GM21447 (cell line): ENCODE measurements around the gene MRPL34.

Source experiments
- ATAC-seq: cut with Tn5 transposase; IDR thresholded peaks from one replicate; pipeline ENCODE4 v1.9.1; 2021; ENCODE audit not compliant: unreplicated experiment

MRPL34 gene

DNA sequence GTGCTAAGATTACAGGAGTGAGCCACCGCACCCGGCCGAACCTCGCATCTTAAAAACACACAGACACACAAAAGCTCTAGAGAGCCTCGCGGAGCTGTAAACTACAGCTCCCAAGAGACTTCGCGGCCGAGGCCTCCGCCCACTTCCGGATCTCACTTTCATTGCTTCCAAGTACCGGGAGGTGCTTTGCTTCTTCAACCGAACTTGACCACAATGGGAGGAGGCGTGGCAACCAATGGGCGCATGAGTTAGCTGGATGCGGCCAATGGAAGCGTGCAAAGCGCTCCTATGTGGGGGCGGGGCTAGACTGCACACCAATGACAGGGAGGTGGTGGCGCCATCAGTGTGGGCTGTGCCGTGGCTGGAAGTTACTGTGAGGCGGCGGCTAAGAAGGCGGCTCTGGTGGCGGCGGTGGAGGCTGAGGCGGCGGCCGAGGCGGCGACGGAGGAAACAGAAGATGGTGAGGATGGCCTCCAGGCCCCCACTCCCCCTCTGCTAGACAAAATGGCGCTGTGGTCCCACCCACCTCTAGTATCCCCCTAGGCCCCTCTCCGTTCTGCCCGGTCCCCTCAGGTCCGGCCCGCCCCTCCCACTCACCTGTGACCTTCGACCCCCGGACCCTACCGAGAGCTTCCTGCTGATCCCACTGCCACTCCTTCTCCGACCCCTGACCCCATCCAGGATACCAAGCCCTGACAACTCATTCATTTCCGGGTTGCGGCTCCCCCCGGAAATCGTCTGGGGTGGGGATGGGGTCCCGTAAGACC lies 3.7 kb downstream of the MRPL34 start, which contains the start of gene DDA1:
Gene DDA1 (plus strand): TSS at position 366 of the 767 bp plus-strand sequence. CDS start 92 bp downstream, at position 458.
- peak; percentile 64 for ATAC-seq

DNA sequence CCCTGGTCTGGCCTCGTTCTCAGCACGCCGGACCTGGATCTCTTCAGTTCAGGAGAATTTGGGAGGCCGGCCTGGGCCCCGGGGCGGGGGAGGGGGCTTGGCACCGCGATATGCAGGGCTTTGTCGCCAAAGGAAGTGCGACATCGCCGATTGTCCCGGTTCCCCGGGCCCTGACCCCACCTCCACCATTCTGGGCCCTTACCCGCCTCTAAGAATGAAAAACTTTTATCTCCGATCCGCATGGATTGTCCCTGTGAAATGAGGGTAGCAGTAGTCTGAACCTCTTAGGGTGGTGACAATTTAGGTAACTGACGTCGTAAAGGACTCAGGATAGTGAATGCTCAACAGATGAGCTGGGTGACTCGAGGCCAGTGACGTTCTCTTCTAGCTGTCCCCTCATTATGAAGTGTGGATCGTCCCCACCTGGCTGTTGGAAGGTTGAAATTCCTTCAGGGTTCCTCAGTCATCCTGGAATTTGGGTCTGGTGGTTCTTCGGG lies 4.3 kb downstream of the MRPL34 start:
- ATAC-seq, result no peak

DNA sequence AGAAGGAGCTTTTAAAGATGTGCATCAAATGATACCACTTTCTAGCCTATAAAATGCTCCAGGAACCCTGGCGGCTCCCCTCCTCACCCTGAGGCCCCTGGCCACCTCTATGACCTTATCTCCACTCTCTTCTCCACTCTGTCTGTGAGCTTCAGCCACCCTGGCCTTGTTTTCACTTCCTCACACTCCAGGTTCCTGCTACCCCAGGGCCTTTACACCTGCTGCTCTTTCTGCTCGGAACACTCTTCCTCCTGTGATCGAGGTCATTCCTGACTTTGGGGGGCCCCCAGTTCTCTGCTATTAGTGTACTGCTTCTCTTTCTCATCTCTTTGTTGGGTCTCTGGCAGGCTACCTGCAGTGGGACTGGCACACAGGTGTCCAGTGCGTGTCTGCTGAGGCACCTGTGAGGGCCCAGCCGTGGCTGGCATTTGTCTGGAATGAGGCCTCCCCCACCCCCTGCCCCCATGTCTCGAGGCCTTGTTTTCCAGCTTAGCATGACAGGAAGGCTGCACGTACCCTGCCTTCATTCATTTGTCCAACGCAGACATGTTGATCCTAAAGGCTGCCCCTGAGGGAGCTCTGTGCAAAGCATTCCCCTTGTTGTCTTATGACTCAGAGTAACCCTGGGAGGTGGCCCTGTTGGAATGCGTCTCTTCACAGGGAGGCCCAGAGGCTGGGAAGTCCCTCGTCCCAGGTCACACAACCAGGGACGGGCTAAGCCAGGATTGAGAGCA lies 6.0 kb downstream of the MRPL34 start:
- ATAC-seq, result no peak

DNA sequence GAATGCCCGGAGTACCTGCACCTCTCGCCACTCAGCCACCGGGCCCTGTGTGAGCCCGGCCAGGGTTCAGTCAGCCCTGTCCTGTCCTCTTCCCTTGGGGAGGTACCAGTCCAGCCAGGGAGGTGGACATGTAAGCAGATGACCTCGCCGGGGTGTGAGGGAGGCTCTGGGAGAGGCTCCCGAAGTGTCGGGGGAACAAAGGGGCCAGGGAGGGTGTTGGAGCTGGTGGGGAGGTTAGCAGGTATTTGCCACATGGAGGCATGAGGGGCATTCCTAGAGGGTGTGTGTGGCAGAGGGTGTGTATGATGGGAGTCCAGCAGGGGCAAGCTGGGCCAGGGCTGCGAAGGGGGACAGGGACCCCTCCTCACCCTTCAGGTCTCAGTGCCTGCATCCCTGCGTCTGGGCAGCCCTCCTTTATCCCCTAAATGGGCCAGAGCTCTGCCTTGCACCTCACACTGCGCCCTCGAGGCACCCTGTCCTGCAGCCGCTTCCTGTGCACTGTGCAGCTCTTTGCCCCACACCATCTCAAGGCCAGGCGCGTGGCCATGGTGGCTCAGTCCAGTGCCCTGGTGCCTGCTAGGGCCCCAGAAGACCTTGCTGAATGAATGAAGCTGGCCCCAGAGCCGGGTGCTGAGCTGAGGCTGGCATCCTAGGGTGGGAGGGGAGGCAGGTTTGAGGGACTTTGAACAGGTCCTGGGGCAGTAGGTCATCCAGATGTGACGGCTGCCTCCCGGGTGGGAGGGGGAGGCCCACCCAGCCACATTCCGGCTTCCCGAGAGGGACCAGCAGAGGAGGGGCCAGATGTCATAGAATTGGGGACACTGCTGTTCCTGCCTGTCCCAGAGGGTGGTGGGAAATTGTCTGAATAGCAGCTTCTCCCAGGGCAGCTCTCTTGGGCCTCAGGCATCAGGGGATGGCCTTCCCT lies 6.8 kb downstream of the MRPL34 start:
- ATAC-seq, result no peak

DNA sequence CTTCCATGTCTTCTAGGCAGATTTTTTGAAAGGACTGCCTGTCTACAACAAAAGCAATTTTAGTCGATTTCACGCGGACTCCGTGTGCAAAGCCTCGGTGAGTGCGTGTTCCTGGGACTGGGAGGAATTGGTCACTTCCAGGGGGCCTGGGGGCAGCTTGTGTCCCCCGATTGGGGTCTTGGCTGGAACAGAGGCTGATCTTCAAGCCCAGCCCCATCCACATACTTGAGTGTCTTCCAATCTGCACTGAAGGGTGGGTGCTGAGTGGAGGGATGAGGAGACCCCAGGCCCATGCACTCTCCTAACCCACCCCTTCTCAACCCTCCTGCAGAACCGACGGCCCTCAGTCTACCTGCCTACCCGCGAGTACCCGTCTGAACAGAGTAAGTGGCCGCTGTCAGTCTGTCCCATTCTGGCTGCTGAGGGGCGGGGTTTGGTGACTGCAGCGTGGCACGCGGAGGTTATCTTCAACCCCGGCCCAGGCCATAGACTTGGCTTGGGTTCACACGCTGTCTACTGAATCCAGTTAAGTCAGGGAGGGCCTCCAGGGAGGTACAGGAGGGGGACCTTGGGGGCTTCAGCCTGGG lies 8.4 kb downstream of the MRPL34 start:
- ATAC-seq, result no peak

DNA sequence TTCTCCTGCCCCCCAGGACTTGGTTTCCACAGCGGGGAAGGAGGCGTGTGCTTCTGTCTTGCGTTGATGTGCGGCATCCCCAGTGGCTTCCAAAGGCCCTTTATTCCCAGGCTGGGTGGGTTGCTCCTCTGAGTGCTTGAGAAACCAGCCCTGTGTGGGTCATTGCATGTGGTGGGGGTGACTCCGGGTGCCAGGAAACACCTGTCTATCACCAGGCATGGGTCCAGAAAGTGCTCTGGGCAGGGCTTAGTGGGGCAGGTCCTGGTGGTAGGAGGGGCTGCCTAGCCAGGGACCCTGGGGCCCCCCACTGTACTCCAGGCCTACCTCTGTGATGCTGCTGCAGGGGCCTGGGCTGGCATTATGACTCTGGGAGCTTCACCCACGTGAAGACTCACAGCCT lies 13.3 kb downstream of the MRPL34 start:
- no peak for ATAC-seq

DNA sequence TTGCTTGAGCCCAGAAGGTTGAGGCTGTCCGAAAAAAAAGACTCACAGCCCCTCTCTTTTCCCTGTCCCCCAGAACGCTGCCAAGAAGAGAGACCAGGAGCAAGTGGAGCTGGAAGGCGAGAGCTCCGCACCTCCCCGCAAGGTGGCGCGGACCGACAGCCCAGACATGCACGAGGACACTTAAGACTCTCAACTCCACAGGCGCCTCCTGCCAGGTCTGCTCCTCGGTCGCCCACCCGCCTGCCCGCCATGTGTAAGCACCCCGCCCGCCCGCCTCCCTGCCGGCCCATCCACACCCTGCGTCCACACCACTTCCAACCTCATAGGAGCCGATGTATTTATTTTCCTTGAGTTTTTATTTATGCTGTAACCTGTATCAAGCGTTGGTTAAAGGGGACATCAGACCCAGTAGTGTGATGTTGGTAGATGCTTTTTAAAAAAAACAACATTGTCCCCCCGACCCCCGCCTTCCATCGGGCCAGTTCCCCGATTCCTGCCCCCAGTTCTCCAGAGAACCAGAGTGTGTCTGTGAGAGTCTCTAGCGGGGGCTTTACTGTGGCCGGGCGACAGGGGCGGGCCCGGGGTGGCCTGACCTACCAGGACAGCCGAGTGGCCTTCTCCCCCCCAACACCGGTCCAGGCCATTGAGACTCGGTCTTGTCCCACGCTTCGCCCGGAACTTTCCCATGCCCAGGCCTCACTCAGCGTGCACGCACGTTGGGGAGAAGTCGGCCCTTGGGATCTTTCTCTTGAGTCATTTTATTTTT lies 14.0 kb downstream of the MRPL34 start:
- no peak for ATAC-seq

DNA sequence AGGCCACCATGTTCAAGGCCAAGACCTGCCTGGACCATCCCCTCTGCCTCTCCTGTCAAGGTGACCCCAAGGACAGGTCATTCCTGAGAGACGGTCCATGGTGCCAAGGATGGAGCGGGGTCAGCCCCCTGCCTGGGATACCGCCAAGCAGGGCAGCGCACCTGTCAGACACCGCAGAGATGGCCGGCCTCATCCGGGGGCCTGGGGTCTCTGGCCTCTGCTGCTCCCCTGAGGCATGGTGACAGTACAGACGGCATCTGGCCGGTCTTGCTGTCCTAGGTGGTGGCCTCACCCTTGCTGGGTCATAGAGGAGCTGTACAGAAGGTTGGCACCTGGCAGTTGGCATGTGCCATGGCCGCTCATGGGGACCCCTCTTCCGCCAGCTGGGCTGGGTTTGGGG lies 14.8 kb downstream of the MRPL34 start:
- no peak for ATAC-seq

DNA sequence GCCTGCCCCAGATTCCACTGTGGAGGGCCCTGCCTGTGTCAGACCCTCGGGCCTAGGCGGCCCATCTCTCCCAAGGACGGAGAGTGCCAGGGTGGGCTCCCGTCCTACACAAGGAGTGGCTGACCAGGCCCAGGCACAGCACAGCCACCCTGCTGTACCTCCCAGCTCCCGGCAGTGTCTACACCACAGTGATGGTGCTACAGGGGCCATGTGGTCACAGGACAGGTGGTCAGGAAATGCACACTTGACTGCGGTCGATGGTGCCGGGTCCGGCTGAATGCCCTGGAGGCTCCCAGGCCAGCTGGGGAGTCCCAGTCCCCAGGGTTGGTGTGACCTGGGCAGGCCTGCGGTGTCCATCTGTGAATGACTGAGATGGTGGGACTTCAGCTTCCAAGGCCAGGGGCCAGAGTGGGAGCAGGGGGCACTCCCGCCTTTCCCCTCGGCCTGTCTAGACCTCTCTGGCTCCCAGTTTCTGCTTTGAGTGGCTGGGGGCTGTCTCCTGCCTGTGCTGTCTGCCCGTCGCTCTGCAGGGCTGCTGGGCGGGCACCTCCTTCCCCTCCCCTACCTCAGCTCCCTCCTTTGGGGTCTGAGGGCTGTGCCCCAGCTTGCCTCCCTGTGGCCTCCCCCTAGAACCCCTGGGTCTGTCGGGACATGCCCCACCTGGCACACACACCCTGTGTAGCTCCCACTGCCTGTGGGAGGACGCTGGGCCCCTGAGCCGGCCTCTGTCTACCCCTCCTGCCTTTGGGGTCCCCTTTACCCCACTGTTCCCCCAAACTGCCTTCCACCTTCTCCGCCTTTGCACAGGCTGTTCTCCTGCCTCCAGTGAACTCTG lies 16.2 kb downstream of the MRPL34 start:
- ATAC-seq, result no peak

DNA sequence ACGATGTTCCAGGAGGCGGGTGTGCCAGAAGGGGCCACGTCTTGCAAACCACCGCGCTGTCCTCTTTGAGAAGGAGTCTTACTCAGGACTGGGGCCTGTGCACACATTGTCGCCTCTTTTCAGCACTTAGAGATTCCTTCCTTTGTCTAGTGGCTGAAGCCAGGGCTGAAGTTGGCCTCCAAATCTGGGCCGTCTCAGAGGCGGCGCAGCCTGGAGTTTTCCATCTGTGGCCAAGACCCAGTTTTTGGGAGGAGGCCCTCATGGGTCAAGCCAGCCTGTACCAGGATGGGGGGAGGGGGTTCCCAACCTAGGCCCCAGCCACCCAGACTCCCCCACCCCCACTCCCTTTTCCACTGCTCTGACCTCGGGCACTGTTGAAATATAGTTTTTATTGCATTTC lies 17.2 kb downstream of the MRPL34 start:
- no peak for ATAC-seq

DNA sequence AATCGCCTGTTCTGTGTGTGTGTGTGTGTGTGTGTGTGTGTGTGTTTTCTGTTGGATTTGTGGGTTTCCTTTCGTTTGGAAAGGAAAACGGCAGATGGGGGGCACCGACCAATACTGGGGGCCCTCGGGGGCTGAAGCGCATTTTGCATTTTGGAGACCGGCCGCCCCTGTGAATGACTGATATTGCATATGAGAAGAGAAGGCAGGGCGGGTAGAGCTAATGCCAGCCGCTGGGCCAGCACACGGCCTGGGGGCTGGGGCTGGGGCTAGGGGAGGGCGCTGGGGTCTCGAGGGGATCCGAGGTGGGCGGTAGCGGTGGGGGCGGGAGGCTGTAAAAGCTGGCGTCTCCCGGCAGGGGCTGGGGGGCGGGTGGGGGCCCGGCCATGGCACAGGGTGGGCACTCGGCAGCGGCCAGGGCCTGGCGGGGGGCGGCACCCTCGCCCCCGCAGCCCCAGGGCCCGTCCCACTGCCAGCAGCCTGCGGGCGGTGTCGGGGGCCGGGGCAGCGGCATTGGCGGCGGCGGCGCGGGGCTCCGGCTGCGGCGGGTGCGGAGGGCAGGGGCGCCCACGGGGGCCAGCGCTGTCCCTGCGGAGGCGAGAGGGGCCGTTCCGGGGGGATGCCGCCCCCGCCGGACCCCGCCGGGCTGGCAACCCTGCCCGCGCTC lies 17.8 kb downstream of the MRPL34 start:
- no peak for ATAC-seq

DNA sequence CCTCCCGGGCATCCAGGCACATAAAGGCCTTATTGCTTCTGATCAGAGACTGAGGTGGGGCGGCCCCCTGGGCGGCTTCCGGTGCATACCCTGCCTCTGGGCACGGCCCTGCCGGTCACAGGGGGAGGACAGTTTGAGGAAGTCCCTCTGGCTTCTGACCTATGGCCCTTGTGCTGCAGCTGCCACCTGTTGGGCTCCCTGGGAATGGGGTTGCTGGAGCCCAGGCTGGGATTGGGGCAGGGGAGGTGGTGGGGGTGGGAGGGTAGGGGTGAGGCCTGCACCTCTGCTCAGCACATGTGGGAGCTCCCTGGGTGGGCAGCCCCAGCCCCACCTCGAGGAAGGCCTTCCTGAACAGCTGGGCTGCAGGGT lies 18.3 kb downstream of the MRPL34 start:
- no peak for ATAC-seq

DNA sequence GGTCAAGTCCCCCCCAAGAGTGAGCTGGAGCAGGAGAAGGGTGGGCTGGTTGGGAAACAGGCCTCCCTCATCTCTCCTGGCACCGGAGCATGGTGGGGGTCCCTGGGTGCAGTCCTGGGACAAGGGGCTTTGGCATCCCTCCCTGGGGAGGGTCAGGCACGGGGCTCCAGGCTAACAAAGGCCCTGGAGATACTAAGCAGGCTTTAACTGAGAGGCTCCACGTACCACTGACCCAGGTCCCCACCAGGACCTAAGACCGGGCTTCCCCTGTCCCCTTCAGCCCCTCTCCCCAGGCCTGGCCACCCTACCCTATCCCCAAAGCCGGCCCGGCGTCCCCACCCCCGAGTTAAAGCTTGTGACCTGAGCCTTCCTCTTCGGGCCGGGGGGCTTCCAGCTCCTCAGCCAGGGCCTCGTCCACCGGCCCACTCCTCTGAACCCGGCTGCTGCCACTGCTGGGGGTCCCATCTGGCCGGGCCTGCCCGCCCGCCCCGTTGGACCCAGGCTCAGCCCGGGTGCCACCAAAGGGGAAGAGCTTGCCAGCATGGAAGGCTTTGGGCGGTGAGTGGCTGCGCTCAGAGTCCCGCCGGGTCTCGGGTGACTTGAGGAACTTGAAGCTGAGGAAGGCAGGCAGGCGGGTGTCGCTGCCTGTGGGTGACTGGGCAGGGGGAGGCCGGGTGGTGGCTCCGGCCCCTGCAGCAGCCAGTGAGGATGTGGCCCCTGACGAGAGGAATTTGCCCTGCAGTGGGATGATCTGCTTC lies 18.9 kb downstream of the MRPL34 start:
- ATAC-seq, result no peak

DNA sequence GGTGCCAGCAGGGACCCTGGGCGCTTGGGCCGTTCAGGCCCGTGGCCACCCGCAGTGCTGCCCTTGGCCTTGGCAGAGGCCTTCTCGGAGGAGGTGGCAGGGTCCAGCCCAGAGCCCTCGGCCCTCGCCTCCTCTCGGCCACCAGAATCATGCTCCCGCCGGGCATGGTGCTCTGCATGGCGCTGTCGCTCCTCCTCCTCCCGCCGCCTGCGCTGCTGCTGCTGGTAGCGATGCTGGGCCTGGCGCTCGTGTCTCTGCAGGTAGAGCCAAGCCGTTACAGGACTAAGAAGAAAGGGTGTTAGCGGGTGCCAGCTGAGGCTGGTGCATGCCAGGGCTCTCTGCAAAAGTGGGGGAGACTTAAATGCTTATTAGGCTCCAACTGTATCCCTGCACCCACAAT lies 19.5 kb downstream of the MRPL34 start:
- ATAC-seq, result no peak

DNA sequence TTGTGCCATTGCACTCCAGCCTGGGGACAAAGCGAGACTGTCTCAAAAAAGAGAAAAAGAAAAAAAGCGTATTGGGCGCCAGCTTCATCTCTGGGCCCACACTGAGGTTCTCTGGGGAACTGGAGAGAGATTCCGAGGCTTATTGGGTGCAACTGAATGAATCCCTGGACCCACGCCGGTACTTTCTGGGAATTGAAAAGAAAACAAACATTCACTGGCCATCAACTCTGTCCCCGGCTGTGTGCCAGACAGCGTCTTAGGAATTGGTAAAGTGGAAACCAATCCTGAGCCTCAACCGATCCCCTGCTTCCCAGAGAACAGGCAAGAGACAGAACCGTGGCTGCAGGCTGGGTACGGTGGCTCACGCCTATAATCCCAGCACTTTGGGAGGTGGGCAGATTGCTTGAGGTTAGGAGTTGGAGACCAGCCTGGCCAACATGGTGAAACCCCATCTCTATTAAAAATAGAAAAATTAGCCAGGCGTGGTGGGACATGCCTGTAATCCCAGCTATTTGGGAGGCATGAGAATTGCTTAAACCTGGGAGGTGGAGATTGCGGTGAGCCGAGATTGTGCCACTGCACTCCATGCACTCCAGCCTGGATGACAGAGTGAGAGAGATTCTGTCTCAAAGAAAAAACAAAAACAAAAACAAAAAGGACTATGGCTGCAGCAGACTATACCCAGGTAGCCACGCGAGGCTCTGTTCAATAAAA lies 20.4 kb downstream of the MRPL34 start:
- ATAC-seq, result no peak

DNA sequence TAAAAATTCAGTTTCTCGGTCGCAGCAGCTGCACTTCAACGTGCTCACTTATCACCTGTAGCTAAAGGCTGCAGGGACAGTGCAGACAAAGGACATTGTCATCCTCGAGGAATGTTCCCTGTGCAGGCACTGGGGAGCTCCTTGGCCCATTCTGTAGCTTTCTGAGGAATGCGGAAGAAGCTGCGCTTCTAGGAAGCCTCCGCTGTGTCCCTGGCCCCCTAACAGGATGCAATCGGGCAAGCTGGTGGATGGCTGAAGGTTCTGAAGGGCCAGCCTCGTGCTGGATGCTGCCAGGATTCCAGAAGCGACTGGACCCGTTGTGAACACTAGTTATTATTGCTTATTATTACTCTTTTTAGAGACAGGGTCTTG lies 20.9 kb downstream of the MRPL34 start:
- ATAC-seq, result no peak

DNA sequence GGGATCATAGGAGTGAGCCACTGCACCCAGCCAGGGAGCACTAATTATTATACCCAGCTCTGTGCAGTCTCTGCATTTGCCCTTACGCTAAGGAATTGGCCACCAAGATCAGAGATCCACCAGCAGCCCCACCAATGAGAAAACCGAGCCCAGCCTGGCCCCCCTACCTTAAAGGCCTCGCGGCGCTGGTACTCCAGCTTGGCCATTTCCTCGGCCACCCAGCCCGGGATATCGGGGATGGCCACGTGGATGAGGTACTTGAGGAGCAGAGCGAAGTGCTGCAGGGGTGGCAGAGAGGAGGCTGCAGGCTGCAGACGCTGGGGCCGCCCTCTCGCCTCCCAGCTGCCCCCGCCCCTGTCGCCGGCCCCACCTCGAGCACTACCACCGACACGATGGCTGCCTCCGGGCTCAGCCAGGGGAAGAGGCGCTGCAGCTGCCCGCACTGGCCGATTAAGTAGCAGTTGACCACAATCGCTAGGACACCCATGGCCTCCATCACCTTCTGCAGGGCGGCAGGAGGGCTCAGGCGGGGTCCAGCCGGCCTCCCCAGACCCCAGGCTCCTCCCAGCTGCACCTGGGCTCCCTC lies 21.5 kb downstream of the MRPL34 start:
- no peak for ATAC-seq
